ENCODE measurements around the gene TSKS. TPM values are rescaled to one million over a fixed set of nuclear protein-coding genes. Genes with fewer than 3 reads are reported as not detected.

Gene TSKS
- total RNA-seq, 1 experiment from 2014 or later, result not detected

DNA sequence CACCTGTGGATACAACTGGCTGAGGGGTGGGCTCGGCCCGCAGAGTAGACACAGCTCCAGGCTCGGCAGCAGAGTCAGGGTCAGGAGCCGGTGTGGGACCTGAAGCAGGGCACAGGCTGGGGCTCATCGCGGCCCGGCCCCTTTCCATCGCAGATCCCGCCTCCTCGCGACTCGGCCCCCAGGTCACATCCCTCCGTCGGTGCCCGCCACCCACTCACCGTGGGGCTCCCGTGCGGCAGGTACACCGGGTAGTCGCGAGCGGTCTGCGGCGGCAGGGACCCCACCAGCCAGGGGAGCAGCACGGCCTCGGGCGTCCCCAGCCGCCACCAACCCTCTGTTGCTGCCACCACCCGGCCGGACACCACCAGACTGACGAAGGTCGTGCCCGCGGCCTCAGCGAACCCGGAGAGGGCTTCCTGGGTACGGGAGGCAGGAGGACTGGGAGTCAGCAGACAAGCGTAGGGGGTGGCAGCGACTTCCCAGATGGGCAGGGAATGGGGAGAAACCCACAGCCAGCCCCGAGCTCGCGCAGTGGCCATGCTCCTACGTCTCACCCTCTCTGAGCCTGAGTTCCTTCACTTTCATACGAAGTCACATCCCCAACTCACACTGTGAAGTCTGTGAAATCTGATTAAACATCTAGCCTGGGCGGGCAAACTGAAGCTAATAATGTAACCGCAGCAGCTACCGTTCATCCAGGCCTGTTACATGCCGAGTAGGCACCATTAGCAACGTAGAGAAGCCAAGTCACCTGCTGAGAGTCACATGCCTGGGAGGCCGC, 46.2 kb upstream of the TSKS start:
- BruUV-seq (replicated peaks), result no TSS peak
- peak overlapping the region; percentile 75 for H3K27ac Mint-ChIP-seq (ENCODE audit: unreplicated experiment)
- peaks cover 6% of the 10 kb centered on the region for H3K4me1 Mint-ChIP-seq (ENCODE audit: low read depth, unreplicated experiment)
- DNase-seq, result no peak
- H3K9me3 Mint-ChIP-seq (ENCODE audit: low read depth, unreplicated experiment), result no peaks in the 10 kb centered on the region
- intact Hi-C loops (cut with micrococcal nuclease; ENCODE audit: unreplicated experiment), result no loop called here
- H3K27me3 Mint-ChIP-seq (ENCODE audit: unreplicated experiment), result no peaks in the 10 kb centered on the region
- CTCF ChIA-PET, result no interaction called here
- no peak overlapping the region for H3K4me3 Mint-ChIP-seq (ENCODE audit: low read depth, unreplicated experiment)
- peaks cover 40% of the 10 kb centered on the region for H3K36me3 Mint-ChIP-seq (ENCODE audit: insufficient read depth, unreplicated experiment)
- TF ChIP-seq, protein P1, sequence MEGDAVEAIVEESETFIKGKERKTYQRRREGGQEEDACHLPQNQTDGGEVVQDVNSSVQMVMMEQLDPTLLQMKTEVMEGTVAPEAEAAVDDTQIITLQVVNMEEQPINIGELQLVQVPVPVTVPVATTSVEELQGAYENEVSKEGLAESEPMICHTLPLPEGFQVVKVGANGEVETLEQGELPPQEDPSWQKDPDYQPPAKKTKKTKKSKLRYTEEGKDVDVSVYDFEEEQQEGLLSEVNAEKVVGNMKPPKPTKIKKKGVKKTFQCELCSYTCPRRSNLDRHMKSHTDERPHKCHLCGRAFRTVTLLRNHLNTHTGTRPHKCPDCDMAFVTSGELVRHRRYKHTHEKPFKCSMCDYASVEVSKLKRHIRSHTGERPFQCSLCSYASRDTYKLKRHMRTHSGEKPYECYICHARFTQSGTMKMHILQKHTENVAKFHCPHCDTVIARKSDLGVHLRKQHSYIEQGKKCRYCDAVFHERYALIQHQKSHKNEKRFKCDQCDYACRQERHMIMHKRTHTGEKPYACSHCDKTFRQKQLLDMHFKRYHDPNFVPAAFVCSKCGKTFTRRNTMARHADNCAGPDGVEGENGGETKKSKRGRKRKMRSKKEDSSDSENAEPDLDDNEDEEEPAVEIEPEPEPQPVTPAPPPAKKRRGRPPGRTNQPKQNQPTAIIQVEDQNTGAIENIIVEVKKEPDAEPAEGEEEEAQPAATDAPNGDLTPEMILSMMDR (IDR thresholded peaks at IDR 0.05; ENCODE audit: unreplicated experiment), result no peak

DNA sequence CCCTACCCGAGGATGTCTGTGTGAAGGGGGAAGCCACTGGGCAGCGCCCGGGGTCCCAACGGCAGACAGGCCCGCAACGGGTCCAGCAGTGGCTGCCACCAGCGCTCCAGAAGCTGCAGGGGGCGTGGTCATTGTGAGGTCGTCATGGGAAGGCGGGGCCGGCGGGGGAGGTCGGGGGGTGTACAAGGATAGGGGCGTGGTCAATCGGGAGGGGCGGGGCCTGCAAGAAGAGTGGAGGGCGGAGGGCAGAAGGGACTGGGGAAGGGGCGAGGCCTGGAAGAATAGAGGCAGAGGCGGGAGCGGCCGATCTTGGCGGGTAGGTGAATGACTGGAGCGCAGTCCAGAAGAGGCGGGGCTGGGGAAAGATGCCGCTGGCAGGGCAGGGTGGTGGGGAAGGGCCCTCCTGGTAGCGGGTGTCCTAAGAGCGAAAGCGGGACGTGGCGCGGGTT, 45.6 kb upstream of the TSKS start:
- Mint-ChIP-seq H3K4me3 (ENCODE audit: low read depth, unreplicated experiment) (no peak overlapping the region), H3K4me1 (ENCODE audit: low read depth, unreplicated experiment) (no peaks in the 10 kb centered on the region), H3K27ac (ENCODE audit: unreplicated experiment) (no peak overlapping the region), H3K9me3 (ENCODE audit: low read depth, unreplicated experiment) (no peaks in the 10 kb centered on the region), H3K36me3 (ENCODE audit: insufficient read depth, unreplicated experiment) (peaks cover 43% of the 10 kb centered on the region), H3K27me3 (ENCODE audit: unreplicated experiment) (no peaks in the 10 kb centered on the region)
- TF ChIP-seq, protein P1 (IDR thresholded peaks at IDR 0.05; ENCODE audit: unreplicated experiment), result no peak
- no TSS peak for BruUV-seq (replicated peaks)
- DNase-seq, result peak; percentile 36
- CTCF ChIA-PET, result no interaction called here
- intact Hi-C loops (cut with micrococcal nuclease; ENCODE audit: unreplicated experiment), result no loop called here

DNA sequence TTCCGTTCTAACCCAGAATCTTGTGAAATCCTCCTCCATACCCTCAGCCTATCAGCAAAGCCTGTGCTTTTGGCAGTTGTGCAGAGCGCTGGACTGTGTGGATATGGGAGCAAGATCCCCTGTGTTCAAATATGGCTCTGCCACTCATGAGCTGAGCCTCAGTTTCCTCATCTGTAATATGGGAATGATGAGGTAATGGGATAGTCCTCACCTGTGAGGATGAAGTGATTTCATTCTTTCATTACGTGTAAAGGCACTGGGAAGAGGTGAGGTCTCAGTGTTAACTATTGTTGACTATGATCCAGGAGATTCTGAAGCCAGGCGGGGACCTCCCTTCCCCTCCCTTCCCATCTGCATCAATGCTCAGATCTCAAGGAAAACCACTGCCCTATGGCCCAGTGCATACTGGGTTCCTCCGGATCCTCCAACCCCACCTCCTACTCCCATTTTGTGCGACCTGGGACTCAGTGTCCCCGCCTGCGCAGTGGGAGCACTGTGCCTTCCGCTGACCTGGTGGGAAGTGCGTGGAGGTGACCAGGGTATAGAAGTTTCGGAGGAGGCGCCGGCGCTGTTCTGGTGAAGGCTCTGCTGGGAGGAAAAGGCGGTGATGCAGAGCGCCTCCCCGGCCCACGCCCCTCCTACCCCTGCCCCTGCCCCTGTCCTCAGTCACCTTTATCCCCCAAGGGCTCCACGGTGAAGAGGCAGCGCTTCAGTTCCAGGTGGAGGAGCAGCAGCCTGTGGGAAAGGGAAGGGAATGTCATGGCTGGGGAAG, 45.0 kb upstream of the TSKS start:
- Mint-ChIP-seq H3K36me3 (ENCODE audit: insufficient read depth, unreplicated experiment) (peaks cover 43% of the 10 kb centered on the region), H3K4me1 (ENCODE audit: low read depth, unreplicated experiment) (no peaks in the 10 kb centered on the region), H3K9me3 (ENCODE audit: low read depth, unreplicated experiment) (no peaks in the 10 kb centered on the region), H3K27me3 (ENCODE audit: unreplicated experiment) (no peaks in the 10 kb centered on the region), H3K27ac (ENCODE audit: unreplicated experiment) (no peak overlapping the region), H3K4me3 (ENCODE audit: low read depth, unreplicated experiment) (no peak overlapping the region)
- no TSS peak for BruUV-seq (replicated peaks)
- CTCF ChIA-PET, result interaction anchor here (0.6 kb wide), 1 partner anchor 857 kb away, joined by 3 read pairs; no protein-coding TSS in a partner anchor
- TF ChIP-seq, protein P1 (IDR thresholded peaks at IDR 0.05; ENCODE audit: unreplicated experiment), result no peak
- DNase-seq, result no peak
- intact Hi-C loops (cut with micrococcal nuclease; ENCODE audit: unreplicated experiment), result no loop called here

DNA sequence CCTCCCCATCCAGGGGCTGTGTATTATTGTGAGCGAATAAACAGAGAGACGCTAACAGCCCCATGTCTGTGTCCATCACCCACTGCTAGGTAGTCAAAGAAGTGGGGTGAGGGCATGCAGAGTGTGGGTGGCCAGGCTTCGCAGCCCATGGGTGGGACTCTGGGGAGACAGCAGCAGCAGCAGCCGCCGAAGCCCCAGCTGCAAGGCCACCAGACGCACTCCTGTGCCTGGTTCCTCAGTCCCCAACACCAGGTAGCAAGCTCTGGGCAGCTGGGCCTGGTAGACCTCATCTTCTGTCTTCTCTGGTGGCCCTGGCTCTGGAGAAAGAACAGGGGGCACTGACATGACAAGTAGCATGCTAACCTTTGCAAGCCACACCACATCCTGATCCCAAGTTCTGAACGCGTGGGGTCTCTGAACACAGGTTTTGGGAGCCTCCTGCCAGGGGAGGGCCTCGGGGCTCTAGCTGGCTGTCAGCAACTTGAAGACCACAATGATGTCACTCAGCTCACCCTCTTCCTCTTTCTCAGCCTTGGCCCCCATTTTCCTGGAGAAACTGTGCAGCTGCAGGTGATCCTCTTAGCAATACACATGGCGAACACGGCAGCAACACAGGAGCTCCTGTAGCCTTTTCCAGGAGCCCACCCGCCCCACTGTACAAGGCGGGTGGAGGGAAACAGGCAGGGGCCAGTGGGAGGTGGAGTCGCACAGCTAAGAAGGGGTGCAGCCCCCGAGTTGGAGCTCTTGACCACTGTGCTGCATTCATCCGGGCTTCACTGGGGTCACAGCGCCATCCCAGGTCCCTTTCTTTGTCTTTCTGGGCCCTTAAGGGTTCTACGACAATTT, 44.2 kb upstream of the TSKS start:
- Mint-ChIP-seq H3K27ac (ENCODE audit: unreplicated experiment) (no peak overlapping the region), H3K4me1 (ENCODE audit: low read depth, unreplicated experiment) (no peaks in the 10 kb centered on the region), H3K9me3 (ENCODE audit: low read depth, unreplicated experiment) (no peaks in the 10 kb centered on the region), H3K4me3 (ENCODE audit: low read depth, unreplicated experiment) (no peak overlapping the region), H3K27me3 (ENCODE audit: unreplicated experiment) (no peaks in the 10 kb centered on the region), H3K36me3 (ENCODE audit: insufficient read depth, unreplicated experiment) (peaks cover 43% of the 10 kb centered on the region)
- DNase-seq, result no peak
- CTCF ChIA-PET, result no interaction called here
- TF ChIP-seq, protein P1 (IDR thresholded peaks at IDR 0.05; ENCODE audit: unreplicated experiment), result no peak
- BruUV-seq (replicated peaks), result no TSS peak
- intact Hi-C loops (cut with micrococcal nuclease; ENCODE audit: unreplicated experiment), result no loop called here

Data from Calu3 (cell line).